GM18858 (cell line): ENCODE data around the gene ATP6V1F.

Experiments used
- ATAC-seq: cut with Tn5 transposase; IDR thresholded peaks from one replicate; pipeline ENCODE4 v1.9.1; 2021; ENCODE audit not compliant: unreplicated experiment

The ATP6V1F gene

DNA sequence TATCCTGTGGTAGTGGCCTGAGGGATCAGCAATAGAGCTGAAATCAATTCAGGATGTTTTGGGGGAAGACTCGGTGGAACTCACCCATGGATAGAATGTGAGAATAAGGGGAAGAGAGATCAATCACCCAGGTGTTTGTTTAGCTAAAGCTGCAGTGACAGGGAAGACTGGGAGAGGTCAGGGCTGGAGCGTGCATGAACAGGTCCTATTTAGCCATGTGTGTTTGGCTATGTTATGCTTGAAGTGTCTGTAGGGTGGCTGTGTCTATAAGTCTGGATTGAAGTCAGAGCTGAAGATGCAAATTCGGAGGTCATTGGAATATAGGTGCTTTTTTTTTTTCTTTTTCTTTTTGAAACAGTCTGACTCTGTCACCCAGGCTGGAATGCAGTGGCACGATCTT lies 4.6 kb downstream of the ATP6V1F start:
- no peak for ATAC-seq

DNA sequence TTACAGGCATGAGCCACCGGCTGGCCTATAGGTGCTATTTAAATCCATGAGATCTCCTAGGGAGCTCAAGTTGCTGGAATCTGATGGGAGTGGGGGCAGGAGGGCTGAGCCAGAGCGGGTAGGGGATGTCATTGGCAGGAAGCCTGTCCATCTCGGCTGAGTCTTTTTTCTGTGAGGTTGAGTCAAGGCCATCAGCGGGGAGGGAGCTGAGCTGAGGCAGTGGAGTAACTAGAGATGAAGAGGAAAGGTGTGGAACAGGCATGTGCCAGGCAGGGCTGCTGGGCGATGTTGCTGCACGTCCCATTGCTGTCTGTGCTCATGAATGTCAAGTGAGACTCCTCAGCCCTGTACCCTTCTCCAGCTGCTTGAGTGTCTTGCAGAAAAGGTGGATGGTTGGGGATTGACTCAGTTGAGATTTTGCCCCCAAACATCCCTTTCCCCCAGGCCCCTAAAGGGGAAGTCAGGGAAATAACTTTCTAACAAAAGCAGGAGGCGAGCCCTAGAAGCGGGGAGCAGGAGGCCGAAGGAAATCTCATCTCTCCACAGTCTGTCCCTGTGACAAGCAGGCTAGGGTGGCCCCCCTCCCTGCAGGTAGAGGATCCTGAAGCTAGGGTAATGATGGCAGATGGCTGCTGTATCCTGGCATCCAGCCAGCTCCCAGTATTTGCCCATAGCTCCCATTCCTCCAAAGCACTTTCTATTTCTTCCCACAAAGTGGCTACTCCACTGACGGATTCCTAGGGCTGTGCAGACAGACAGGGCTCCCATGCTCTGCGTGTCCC lies 5.4 kb downstream of the ATP6V1F start:
- ATAC-seq, result no peak

DNA sequence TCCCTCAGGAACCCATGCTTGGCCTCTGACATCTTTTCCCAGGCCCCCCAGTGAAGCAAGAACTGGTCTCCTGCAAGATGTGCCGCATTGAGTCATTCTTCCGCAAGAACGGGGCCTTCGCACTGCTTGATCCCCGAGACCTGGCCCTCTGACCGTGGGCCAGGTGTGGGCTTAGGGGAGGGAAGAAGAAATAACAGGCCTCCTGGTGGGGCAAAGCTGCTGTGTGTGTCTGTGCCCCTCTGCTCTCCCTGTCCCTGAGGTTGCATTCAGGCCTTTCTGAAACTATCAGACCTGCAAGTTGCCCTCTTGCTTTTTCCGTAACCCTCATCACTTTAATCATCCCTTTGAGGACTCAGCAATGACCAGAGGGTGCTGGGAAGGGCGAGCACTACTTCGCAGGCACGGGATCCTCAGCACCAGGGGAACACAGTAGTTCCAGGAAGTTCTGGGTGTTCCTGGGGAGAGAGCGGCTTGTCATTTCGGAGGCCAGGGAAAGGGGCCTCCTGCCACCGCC lies 6.0 kb downstream of the ATP6V1F start:
- no peak for ATAC-seq

DNA sequence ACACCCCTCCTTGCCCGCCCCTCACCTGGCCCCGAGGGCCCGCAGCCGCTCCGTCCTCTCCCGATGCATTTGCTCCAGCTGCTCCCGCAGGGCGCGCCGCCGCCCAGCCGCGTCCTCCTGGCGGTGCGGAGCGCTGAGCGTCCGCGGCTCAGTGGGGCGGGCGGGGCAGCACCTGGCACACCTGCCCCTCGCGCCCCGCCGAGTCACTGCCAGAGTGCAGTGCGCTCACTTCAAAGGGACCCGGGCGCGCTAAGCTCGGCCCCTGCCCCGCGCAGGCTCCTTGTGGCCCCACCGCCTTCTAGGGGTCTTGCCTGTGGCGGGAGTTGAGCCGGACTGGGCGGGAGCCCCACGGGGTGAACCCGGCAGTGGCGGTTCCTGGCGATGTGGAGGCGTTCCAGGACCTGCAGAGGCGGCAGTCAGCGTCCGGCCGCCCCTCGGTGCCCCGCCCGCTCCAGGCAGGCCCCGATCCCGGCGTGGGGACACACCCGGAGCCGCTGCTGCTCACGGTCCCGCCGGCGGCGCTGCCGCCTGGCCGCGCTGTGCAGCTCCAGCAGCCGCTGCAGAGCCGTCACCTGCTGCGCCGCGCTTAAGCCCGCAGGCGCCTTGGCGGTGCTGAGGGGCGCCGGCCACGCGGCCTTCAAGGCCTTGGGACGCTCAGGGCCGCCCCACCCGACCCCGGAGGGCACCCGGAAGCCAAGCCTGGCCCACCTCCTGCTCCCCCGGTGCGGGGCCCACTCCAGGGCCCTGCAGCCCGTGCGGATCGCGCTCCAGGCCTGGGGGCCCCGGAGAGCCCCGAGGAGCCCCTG lies 6.7 kb downstream of the ATP6V1F start:
- ATAC-seq, result peak; percentile 45

DNA sequence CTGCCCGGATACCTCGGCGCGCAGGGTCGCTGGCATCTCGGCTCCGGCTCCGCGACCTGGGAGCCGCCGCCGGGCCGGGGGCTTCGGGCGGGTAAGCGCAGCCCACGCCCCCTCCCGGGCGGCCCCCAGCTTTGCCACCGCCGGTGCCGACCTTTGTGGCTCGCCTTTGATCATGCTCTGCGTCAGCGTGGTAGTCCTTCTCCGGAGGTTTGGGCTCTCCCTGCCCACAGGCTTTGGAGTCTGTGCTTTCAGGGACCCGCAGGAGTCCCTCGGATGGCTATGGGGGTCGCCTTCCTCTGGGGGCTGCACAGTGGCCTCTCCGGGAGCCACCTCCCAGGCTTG lies 7.3 kb downstream of the ATP6V1F start:
- ATAC-seq, result peak; percentile 22

DNA sequence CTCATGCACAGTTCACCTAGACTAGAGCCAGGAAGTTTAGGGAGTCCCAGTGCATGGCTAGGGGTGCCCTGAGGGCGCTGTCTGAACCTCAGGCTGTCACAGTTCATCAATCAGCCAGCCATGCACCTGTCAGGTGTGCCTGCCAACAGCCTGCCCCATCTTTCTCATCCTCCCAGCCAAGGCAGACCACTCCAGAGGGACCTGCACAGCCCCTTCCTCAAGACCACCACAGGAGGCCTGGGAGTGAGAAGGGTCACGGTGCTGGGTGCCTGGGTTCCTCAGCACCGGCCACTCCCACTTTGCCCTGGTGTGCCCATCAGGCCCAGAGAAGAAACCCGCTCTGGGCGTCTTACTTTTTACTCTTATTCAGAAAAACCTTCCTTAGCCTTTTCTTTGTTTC lies 8.4 kb downstream of the ATP6V1F start:
- no peak for ATAC-seq

DNA sequence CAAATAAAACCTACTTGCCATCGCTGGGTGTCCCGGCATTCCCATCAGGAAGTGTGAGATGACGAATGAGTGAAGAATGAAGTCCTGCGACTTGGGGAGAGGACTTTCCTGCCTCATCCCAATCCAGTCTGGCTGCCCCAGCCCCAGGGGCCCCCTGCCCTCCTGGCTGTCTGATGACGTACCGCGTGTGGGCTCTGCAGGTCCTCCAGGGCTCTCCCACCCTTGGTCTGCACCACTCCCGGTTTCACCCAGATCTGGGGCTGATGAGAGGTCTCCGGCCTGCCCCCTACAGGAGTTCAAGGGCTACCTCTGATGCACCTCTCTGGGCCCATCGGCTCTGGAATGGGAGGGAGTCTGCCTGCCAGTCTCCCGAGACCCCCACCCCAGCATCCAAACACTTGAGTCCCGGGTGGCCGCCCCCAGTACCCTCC lies 9.8 kb downstream of the ATP6V1F start:
- no peak for ATAC-seq

DNA sequence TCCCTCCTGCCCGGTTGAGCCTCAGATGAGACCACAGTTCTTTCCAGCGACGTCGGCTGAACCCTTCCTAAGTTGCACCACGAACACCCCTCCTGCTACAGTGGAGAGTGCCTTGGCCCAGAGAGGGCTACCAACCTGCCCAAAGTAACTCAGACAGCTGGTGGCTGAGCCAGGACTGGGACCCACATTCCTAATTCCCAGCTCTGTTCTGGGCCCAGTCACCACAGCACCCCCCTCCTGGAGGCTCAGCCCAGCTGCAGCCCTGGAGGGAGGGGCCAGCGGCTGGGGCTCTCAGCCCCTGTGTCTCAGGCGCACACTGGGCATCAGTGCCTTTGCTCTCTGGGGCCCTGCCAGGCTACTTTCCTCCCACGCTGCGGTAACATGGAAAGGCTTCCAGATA lies 10.6 kb downstream of the ATP6V1F start:
- ATAC-seq, result no peak

DNA sequence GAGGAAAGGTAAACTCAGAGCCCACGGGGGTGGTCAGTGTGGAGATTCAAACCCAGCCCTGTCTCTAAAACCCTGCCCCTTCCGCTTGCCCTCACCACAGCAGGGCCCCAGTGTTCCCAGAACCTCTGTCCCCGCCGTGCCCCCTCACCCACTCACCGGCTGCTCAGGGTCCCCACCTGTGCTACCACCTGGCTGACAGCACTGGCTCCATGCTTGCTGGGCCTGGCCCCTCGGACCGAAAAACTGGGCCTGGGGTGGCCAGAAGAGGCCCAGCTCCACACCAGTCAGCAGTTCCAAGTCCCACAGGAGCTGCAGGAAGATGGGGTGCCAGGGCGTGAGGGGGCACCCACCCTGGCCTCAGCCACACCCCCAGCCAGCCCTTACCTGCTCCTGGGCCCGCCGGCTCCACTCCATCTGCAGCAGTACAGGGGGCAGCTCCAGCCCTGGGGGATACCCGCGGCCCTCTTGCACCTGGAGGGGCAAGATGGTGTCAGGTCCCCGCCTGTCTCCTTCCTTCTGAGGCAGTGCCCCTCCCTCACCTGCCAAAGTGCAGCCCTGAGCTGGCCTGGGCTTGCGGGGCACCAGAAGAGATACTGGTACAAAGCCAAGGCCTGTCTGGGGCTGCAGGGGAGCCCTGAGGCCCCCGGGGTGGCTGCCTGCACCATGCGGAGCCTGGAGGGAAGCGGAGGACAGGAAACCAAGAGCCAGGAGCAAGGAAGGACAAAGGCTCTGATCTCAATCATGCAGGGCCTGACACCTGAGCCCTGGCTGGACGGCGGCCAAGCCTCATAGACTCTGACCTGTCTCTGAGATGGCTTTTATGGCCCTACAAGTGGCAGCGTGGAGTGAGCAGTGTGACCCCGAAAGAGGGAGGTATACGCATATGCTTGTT lies 11.7 kb downstream of the ATP6V1F start:
- ATAC-seq, result no peak

DNA sequence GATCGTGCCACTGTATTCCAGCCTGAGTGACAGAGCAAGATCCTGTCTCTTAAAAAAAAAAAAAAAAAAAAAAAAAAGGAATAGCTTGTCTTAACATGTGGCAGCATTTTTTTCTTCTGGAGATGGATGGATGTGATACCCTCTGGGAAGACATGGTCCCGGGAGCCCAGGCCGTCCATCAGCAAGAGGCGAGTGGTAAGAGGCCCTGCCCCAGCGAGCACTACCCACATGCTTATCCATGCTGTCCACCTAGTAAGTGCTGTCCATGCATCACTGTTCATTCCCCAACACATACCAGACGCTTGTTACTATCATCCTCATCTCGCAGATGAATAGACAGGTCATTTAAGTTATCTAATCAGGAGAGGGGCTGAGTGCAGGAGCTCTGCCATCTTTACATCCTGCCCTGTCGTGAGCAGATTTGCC lies 12.9 kb downstream of the ATP6V1F start:
- ATAC-seq, result no peak

DNA sequence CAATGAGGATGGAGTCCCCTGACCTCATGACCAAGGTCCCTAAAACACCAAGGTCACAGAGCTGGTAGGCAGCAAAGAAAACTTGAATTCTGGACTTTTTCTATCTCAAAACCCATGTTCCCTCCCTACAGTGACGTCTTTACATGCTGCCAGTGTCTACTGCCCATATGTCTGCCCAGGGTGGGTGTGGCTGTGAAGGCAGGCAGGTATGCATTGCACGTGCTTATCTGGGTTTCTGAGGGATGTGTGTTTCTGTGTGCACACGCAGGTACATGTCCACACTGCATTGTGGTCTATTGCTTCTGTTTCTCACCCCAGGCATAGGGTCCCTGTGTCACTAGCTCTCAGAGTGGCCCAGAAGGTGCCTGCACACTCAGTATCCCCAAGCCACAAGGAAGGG lies 13.5 kb downstream of the ATP6V1F start:
- no peak for ATAC-seq

DNA sequence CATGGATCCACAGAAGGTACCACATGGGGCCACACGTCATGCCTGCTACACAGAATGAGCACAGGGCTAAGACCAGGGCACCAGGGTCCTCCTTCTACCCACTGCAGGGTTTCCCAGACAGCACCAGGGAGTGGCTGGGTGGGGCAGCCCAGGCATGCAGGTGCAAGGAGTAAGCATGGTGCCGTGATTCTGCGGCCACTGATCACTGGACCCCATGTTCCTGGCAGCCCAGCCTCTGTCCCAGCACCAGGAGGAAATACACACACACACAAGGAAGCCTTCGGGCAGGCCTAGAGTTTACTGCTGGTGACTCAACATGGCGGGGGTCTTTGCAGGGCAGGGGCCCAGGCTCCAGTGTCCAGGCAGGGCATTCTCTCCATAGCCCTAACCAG lies 13.9 kb downstream of the ATP6V1F start:
- ATAC-seq, result no peak

DNA sequence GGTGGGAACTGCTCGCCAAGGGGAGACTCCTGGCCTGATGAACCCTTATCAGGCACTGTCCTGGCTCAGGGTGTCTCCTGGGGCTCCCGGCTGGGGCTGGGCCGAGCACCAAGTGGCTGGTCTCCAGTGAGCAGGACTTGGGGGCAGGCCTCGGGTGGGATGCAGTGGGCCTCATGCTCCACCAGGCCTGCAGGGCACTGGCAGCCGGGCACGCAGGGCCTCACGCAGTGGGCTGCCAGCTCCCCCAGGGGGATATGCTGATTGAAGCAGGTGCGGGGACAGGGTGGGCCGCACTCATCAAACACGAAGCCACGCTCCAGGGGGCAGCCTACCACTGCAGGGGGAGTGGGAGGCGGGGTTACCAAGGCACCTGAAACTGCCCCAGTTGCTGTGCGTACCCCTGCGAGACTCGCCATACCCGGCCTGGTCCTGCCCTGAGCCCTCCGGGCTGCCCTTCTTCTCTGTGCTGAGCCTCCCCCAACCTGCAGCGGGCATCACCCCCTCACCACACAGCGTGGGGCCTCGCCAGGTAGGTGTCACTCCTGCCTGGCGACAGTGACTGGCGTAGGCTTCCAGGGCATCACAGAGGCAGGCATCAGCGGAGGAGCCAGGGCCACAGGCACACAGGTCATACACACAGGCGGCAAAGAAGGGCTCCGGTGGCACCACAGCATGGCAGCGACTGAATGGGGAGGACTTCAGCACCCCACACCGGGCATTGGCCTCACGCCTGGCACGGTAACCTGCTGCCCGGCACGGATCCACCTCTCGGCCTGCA lies 14.5 kb downstream of the ATP6V1F start:
- ATAC-seq, result no peak

DNA sequence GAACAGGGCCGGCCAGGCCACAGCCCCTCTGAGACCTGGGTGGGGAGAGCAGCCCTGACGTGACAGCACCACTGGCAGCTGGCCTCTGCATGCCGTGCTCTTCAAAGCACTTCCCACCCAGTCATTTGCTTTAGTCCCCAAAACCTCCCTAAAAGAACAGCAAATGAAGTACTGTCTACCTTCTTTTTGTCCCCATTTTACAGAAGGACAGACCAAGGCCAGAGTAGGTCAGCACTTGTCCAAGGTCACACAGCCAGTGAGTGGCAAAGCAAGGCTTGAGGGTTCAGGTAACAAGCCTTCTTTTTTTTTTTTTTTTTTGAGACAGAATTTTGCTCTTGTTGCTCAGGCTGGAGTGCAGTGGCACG lies 15.1 kb downstream of the ATP6V1F start:
- no peak for ATAC-seq

DNA sequence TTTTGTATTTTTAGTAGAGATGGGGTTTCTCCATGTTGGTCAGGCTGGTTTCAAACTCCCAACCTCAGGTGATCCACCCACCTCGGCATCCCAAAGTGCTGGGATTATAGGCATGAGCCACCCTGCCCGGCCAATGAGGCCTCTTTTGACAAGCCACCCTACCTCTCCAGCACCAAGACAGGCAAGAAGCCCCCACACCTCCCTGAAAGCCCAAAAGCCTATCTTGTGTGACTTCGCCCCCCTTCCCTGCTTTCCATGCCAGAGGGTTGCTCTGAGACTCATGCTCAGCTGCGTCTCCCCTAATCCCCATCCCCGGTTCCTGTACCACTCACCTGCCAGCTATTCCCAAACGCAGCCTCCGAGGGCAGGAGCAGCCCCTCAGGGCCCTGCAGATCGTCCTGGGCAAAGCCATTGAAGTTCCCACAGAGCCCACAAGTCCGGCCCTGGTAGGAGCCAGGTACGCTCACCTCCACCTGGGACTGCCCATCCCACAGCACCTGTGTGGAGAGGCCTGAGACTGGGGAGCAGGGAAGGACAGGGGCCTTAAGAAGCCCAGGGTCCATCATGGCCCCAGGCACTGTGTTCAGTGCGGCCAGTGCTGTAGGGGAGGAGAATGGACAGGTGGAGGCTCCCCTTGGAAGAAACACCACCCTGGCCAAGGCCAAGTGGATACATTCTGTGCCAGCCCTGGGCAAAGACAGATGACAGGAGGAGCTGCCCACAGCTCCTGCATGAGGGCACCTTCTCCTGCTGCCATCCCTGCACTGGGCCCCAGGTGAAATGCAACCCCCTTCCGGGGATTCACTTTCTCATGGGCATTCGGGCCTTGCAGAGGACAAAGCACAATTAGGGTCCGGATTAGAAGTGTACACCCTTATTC lies 15.8 kb downstream of the ATP6V1F start:
- ATAC-seq, result no peak

DNA sequence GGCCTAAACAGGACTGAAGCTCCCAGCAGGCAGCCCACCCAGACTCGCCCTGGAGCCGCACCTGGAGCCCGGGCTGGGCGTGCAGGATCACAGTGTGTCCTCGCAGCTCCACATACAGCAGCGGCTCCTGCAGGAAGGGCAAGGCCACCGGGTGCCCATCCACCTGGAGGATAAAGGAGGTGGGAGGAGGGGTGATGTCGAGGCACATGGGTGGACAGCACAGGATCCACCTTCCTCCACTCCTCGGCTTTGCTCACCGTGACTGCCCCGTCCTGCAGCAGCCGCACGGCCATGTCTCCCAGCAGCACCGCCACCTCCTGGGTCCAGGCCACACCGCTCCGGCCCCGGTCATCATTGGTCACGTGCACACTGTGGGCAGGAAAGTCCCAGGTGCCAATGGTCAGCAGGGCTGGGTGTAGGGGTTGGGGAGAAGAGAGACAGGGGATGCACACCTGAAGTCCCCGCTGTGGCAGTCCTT lies 16.8 kb downstream of the ATP6V1F start:
- ATAC-seq, result no peak

DNA sequence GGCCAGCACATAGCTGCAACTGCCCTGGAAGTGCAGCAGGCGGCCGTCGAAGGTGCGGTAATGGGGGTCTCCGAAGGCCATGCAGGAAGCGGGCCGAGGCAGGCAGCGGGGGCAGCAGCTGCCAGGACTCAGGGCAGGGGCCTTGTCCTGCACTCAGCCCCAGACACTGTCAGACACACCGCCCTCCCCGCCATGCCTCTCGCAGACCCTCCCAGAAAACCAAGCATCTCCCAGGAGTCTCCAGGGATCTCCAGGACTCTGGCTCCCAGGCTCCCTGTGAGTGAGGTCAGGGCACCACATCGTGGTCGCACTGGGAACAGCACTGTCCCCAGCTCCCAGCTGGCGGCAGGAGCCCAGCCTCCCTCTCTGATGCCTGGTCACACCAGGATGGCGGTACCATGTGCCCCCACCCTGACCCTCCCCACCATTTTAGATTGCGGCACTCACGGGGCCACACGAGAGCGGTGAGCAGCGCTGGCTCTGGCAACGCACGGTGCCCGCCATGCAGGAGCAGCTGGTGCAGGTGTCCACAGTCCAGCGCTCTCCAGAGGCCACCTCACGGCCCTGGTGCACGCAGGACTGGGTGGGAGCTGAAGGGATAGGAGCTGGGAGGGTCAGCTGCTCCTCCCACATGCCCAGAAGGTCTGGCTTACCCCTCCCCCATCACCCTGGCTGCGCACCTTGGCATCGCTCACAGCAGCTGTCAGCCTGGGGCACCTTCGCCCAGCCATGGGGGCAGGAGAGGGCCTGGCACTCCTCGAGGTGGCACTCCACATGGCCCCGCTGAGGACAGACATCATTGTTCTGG lies 17.5 kb downstream of the ATP6V1F start:
- no peak for ATAC-seq

DNA sequence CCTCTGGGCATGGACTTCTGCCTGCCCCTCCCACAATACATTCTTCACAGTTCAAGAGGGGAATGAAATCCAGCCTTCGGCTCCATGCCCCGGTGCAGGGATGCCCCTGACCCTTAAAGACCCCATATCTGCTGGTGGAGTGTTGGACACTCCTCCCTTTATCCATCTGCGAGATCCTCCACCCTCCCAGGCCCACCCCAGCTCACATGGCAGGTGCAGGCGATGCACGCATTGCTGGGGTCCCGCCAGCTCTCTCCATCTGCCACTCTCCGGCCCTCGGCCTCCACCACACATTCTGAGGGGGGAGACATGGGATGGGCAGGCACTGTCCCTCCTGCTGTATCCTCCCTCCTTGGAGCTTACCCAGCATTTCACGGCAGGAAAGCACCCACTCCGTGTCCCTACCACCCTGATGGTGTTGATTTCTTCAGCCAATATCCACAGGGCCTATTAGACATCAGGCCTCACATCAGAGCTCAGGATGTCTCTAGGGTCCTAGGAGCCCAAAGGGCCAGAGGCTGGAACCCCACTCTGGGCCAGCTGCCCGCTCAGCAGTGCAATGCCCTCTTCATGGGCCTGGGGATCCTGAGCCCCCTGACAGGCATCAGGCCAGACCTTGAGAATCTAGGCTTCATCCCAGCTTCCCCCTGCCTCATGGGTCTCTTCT lies 18.3 kb downstream of the ATP6V1F start:
- no peak for ATAC-seq
